Brain pericyte (primary cell): ENCODE measurements around the gene TRDN.

Experiments used
- DNase-seq: peaks from one replicate; pipeline ENCODE4 v3.0.0-alpha.2; 2012; ENCODE audit warnings: low read depth, low spot score

TRDN gene

GRCh38 chr6:123176706-123177105 is 460.0 kb downstream of the TRDN start:
- DNase-seq, result no peak

- no peak for DNase-seq
Observed at GRCh38 chr6:123171341-123172115, 465.2 kb downstream of the TRDN start.

- no peak for DNase-seq
Observed at GRCh38 chr6:123169774-123170095, 467.0 kb downstream of the TRDN start.

GRCh38 chr6:123168892-123169773 is 467.6 kb downstream of the TRDN start:
- no peak for DNase-seq

- DNase-seq, result no peak
Observed at GRCh38 chr6:123168466-123168865, 468.3 kb downstream of the TRDN start.
